Fibroblast of skin of right biceps (primary cell): ENCODE results near the gene LDLRAD3.

Source experiments
- DNase-seq: peaks from one replicate; pipeline ENCODE4 v3.0.0-alpha.2; 2013

Gene LDLRAD3

GRCh38 chr11:36108881-36109589 is 165.2 kb downstream of the LDLRAD3 start:
- DNase-seq = no peak

GRCh38 chr11:36109590-36109849 is 165.7 kb downstream of the LDLRAD3 start:
- DNase-seq = no peak

DNA sequence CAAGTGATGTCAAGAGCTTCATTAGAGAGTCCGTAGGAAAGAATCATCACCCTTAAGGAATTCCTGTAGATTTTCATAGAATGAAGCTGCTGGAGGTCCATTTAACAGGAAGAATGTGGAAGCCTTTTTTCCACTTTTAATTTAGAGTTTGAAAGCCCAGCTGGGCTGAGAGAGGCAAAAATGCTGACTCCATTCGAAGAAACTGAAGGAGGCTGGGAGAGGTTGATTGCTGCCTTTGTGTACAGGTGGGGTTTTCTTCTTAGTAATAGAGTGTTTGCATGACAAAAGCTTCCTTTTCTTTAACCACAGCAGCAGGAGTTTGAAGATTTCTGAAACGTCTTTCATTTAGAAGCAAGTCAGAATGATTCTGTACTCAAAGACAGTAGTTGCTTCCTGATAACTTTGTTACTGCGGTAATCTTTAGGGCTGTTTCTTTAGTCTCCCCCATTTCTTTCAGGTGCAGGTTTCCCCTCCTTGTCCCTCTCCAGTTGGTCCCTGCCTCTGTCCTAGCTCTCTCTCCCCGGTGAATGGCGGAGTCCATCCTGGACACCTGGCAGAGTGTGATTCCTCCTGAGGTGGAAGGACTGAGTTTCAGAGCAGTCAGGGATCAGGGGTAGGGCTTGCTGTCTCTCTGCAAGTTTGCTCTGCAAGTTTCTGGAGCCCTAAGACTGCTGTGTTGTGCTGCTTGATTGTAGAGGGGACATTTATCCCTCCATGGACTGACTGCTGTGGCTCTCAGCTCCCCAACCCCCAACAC is 166.2 kb downstream of the LDLRAD3 start:
- DNase-seq = peak; percentile 38

GRCh38 chr11:36110668-36111410 is 167.0 kb downstream of the LDLRAD3 start:
- no peak for DNase-seq

GRCh38 chr11:36114095-36114494 is 170.2 kb downstream of the LDLRAD3 start:
- no peak for DNase-seq

- no peak for DNase-seq
Observed at GRCh38 chr11:36115378-36115801, 171.5 kb downstream of the LDLRAD3 start.

- DNase-seq = no peak
Observed at GRCh38 chr11:36116161-36116560, 172.3 kb downstream of the LDLRAD3 start.

DNA sequence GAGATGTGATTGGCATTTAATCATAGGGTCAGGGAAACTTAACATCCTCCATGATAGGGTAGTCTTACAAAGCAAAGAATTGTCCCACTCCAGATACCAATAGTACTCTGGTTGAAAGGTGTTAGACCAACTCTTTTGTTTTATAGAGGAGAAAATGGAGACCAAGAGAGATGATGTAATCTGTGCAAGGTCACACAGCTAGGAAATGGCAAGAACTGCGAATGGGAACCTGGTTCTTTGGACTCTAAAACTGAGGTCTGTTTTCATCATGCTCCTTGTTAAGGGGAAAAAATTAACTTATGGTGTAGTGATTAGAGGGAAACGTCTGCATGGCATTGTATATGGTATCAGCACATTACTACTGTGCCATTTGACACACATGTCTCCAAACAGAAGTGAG is 174.2 kb downstream of the LDLRAD3 start:
- DNase-seq = no peak

- no peak for DNase-seq
Observed at GRCh38 chr11:36119300-36119699, 175.4 kb downstream of the LDLRAD3 start.

GRCh38 chr11:36121054-36121453 is 177.2 kb downstream of the LDLRAD3 start:
- DNase-seq = no peak

- peak; percentile 9 for DNase-seq
Observed at GRCh38 chr11:36122671-36123070, 178.8 kb downstream of the LDLRAD3 start.

GRCh38 chr11:36123336-36124101 is 179.7 kb downstream of the LDLRAD3 start:
- DNase-seq = peak; percentile 7

GRCh38 chr11:36126678-36127077 is 182.8 kb downstream of the LDLRAD3 start:
- DNase-seq = no peak

GRCh38 chr11:36127550-36127949 is 183.7 kb downstream of the LDLRAD3 start:
- no peak for DNase-seq

- no peak for DNase-seq
Observed at GRCh38 chr11:36129955-36130354, 186.1 kb downstream of the LDLRAD3 start.

DNA sequence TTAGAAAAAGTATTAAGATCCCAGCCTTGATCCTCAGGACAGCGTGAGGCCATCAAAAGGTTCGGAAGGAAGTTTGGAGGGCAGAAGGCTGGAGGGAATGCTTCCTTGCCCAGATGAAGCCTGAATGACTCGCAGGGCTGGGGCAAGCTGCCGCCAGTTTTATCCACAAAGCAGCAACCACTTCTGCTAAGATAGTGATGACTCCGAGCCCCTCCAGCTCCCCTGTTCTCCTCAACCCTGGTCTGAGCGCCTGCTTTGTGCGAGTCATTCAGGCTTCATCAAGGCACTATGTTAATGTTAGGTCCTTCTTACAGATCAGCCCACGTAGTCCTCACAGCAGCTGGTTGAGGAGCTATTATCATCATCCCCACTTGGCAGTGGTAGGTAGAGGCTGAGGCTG is 186.5 kb downstream of the LDLRAD3 start:
- peak; percentile 69 for DNase-seq

GRCh38 chr11:36131721-36132397 is 188.0 kb downstream of the LDLRAD3 start:
- DNase-seq = peak; percentile 47

DNA sequence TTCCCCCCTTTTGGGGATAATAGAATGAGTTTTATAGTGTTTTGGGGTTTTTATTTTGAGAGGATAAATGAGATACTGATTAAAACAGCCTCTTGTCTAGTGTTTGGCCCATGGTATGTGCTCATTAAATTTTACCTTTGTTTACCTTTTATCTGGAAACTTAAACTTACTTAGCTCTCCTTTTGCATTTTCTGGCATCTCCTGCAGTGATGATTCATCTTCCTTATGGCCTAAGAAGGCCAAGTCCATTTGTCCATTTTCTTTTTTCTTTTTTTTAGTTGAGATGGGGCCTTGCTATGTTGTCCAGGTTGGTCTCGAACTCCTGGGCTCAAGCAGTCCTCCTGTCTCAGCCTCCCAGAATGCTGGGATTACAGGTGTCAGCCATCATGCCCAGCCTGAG is 189.1 kb downstream of the LDLRAD3 start:
- DNase-seq = no peak

DNA sequence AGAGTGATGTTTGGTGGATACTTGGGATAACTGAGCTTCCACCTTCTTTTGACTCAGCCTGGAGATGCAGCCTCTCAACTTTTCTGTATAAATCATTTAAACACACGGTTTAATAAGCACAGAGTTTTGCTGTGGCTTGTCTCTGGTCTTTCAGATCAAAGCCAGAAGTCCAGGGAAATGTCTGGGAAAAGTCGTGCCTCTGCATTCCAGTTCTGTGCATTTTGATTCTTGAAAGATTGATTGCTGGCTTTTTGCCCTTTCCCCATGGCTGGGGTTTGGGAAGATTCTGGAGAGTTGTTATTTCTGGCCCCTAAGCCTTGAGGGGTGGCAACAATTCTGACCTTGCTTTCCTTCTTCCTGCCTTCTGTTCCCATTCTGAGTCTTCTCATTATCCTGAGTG is 191.2 kb downstream of the LDLRAD3 start:
- DNase-seq = peak; percentile 33

DNA sequence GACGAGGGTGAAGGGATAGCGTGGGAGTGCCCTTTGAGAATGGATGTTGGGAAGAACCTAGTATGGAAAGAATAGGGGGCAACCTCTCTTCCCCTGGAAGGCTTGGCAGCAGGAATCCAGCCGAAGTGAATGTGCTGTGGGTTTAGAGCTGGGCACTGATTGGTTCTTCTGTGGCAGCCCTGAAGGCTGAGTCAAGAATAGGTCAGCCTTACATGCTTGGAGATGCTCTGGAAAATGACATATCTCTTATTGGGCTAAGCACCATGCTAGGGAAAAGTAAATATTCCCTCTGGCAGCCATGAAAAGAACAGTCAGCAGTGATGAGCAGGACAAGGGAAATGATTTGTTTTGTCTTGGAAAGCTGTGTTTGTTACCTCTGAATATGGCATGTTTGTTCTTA is 195.9 kb downstream of the LDLRAD3 start:
- no peak for DNase-seq

GRCh38 chr11:36141196-36141953 is 197.5 kb downstream of the LDLRAD3 start:
- DNase-seq = no peak

DNA sequence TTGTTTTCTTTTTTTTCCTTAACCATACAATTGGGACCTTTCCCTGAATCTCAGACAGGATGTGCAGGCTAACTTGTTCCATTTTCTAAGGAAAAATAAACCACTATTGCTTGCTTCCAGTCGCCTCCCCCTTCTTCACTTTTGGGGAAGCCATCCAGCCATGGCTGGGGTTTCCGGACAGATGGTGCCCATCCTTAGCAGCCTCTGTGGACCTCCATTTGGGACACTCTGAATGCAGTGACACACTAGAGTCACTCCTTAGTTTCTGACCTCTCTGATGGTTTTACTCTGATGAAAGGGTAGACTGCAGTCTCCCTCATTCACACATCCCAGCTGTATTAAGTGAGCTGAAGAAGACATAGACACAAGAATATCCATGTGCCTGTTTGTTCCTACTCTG is 198.1 kb downstream of the LDLRAD3 start:
- no peak for DNase-seq
